ENCODE measurements around the gene TAX1BP3.

Gene TAX1BP3

DNA sequence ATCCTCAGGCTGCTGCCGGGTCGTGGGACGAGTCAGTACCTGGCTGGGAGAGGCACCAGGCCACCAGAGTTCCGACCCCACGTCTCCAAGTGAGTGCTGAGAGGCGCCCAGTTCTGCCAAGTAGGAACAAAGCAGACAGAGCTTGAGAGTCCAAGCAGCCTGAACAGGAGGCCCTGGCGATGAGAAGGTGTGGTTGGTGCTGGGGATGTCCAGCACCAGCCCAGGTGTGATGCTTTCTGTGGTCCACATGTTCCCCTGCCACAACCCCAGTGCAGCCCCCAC lies 10.8 kb downstream of the TAX1BP3 start:
- FAIRE-seq = no peak

DNA sequence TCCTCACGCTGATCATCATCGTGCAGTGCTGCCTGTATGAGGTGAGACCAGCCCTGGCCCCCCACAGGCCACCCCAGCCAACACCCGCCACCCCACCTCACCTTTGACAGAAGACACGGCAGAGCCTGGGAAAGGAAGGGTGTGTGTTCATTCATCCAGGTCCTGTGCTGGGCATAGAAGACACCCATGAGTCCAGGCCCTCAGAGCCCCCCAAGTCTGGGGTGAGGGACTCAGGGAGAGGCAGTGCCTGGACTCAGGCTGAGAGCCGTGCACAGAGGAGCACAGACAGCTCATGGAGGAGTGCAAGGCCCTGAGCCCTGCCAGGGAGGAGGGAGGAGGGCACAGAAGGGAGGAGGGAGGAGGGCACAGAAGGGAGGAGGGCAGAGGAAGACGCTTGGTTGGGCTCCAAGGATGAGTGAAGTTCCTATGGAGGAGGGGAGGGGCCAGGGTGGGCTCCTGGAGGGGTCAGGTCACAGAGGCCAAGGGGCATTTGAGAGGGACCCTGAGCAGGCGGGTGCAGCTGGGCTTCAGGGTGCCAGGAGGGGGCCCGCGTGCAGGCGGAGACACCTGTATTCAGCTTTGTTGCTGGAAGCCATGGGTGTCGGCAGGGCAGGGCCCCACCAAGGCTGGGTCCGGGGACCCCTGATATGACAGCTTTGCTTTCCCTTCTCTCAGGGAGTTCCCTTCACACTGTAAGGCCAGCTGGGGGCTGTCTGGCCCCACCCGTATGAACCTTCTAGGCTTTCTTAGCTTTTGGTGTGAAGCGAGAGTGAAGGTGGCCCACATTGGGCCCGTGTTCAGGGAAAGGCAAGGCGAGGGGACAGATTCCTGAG lies 11.4 kb downstream of the TAX1BP3 start:
- FAIRE-seq = no peak

DNA sequence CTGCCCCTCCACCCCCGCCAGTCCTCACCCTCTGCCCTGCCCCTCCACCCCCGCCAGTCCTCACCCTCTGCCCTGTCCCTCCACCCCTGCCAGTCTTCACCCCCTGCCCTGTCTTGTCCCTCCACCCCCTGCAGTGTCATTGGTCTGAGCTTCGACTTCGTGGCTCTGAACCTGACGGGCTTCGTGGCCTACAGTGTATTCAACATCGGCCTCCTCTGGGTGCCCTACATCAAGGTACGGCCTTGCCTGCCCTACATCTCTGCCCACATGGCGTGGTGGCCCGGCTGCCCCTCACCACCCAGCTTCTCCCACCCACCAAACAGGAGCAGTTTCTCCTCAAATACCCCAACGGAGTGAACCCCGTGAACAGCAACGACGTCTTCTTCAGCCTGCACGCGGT lies 12.0 kb downstream of the TAX1BP3 start:
- no peak for FAIRE-seq

DNA sequence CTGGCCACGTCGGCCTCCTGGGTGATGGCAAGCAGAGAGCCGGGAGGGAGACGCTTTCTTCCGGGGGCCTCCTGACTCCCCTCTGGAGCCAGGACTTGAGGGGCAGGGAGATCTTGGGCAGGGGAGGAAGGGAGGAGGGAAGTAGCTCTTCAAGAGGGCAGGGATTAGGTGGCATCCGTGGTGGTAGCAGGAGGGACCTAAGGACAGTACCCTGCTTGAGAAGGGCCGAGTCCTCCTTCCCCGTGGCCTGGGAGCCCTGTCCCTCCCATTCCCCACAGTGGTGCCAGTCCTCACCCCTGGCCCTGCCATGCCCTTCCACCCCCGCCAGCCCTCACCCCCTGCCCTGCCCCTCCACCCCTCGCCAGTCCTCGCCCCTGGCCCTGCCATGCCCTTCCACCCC lies 12.6 kb downstream of the TAX1BP3 start:
- FAIRE-seq = no peak

DNA sequence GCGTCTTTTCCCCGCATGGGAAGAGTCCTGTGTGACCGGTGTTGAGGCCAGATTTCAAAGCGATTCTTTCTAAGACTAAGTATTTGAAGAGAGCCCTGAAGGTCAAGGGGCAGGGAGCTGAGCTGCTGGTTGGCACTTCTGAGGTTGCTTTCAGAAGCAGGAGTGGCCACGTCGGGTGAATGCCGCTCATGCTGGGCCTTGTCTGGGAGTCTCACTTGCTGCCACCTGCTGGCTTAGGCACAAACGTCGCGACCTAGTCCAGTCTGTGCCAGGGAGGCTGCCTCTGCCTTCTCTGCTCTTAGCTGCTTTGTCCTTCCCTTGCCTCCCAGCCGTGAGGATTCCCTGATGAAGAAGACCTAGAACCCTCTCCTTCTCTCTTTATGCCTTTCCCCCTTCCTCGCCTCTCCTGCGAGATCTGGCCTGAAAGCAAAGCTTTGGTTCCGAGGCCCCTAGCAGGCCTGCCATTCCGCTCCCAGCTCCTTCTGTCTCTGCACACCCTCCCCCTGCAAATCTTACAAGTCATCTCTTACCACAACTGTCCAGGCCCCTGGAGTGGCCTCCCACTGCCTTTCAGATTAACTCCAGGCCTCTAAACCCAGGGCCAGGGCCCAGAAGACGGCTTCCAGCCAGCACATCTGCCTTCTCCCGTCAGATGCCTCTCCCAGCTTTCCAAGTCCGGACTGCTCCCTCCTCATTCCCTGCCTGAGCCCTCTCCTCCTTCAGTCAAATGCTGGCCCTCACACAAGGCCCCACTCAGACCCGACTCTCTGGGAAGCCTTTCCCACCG lies 20.4 kb downstream of the TAX1BP3 start:
- FAIRE-seq = no peak

DNA sequence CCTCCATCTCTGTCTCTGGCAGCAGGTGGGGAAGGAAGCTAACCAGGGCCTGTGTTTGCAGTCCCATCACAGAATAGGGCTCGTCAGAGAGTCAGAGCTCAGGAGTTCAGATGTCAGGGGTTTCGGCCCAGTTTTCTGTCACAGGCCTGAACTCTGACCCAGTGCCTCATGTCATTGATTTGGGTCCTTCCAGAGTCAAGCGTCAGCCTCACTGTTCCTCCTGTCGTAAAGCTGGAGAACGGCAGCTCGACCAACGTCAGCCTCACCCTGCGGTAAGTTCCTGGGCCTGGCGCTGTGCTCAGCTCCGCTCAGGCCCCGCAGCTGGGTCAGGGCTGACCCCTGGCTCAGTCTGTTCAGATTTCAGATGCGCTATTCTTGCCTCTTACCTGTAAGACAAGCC lies 21.1 kb downstream of the TAX1BP3 start:
- FAIRE-seq = no peak

DNA sequence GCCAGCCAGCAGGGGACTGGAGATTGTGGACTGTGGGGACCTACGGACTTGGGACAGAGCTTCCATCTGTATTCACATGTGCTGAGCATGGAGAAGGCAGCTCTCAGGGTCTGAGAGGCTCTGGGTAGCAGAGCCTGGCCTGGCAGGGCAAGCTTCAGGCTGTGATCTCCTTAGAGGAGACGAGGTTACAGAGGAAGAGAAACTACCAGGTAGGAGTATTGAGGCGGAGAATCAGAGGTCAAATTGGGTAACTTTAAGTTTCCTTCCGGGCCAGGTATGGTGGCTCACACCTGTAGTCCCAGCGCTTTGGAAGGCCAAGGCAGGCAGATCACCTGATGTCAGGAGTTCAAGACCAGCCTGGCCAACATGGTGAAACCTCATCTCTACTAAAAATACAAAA lies 23.1 kb downstream of the TAX1BP3 start:
- FAIRE-seq = no peak

DNA sequence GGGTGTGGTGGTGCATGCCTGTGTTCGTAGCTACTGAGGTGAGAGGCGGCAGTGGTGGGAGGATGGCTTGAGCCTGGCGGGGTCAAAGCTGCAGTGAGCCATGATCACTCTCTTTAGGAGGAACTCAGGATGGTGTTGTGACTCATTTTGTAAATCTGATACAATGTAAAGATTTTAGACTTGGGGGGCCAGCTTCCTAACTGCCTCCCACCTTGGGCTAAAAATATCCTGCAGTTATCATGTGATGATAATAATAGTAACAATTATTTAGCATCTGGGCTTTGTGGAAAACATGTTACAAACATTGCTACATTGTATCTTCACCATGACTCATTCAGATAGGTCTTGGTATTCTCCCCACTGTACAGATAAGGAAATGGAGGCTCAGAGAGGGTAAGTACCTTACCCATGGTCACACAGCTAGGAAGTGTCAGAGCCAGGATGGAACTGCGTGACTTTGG lies 24.5 kb downstream of the TAX1BP3 start:
- no peak for FAIRE-seq

DNA sequence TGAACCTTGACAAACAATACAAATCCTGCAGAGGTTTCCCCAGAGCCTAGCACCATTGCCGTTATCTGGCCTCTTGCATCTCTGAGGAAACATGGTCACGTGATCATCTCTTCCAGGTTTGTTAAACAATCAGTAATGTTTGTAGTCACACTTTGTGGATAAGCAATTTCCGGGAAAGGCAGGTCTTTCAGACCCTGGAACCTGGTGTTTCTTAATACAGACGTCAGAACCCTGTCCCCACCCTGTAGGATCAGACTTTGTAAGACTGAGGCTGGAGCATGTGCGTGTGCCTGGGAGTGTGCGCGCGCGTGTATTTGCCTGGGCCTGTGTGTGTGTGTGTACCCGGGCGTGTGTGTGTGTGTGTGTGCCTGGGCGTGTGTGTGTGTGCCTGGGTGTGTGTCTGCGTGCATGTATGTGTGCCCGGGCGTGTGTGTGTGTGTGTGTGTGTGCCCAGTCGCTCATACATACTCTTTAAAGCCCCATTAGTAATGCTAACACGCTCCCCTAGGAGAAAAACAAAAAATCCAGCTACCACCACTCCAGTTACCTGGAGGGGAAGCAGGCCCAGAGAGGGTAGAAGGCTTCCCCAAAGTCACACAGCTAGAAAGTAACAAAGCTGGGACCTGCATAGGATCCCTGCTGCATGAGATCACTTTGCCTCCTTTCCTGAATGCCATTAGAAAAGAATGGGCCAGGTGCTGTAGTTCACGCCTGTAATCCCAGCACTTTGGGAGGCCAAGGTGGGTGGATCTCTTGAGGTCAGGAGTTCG lies 26.5 kb downstream of the TAX1BP3 start:
- FAIRE-seq = no peak

DNA sequence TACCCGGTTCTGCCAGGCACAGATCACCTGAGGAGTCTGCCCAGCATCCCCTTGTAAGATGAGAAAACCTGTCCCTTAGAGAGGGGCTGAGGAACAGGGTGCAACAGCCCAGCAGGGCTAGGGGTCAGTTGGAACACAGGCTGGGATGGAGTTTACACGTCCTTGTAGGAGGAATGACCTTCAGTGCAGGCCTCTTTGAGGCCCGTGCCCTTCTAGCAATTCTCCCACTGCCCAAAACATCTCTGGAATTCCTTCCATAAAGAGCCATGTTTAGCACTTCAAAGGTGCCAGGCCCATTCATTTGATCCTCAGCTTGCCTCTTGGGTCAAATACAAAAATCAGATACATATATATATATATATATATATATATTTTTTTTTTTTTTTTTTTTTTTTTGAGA lies 27.4 kb downstream of the TAX1BP3 start:
- FAIRE-seq = no peak

DNA sequence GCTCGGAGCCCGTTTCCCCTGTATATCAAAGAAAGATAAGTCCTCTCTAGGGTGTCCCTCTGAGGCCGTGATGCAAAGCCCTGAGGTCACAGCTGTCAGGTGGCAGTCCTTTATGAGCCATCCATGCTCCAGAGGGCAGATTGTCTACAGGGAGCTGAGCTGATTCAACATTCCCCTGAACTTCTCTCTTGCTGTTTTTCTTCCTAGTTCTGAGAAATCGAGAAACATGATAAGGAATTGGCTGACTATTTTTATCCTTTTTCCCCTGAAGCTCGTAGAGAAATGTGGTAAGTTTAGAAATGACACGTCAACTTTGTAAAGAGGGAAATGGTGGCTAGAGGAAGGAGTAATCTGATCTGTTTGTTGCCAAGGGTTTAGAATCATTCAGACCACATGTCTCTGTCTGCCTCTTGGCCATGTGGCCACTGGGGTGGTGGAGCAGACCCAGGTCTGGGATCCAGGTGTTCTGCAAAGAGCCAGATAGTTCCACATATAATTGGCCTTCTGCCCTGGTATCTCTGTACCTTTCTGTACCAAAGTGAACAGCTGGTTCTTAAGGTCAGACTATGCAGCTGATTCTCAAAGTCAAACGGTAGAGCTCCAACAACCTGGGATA lies 28.3 kb downstream of the TAX1BP3 start:
- no peak for FAIRE-seq

DNA sequence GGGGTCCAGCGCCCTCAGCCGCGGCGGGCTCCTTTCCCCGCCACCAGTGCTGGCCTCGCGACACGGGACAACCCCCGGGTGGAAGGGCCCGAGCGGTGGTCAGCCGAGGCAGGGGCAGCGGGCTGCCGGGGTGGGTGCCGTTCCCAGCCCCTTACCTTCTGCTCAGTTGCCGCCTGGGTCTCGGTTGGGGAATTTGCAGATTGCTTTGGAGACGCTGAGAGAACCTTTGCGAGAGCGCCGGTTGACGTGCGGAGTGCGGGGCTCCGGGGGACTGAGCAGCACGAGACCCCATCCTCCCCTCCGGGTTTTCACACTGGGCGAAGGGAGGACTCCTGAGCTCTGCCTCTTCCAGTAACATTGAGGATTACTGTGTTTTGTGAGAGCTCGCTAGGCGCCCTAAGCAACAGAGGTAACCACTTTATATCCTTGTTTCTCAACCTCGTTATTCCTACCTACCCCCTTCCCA lies 31.4 kb downstream of the TAX1BP3 start:
- FAIRE-seq = no peak

DNA sequence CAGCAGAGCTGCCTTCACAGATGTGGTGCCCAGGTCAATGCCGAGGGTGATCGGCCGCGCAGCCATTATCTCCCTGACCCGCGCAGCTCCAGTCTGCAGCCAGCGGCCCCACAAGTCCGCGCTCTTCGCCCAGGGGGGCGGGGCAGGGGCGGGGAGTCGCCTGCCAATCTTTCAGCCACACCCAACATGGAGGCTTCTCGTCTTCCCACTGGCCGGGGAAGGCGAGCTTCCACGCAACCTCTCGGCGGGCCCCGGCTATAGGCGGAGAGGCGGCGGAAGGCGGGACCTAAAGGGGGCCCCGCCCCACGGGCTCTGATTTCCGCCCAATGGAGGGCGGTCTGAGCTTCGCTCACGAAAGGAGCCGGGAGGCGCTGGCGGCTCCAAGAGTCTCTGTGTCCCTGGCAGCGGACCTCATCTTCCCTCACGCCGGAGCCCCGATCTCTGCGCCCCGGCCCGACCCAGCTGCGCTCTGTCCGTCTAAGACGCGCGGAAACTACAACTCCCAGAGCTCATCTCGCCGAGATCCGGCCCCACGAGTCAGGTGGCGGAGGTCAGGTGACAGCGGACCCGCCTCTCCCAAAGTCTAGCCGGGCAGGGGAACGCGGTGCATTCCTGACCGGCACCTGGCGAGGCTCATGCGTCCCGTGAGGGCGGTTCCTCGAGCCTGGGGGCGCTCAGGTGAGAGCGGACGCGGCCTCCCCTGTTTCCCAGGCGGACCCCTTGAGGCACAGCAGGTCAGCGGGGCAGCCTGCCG lies 32.0 kb downstream of the TAX1BP3 start, which contains the start of the genes CTNS and SHPK:
CTNS (plus strand) TSS at position 607 of the 754 bp plus-strand sequence. CDS start 3,447 bp downstream, outside the sequence.
SHPK (minus strand) TSS at position 97 of the 754 bp plus-strand sequence; CDS start at position 66, 31 bp downstream.
- FAIRE-seq = no peak

DNA sequence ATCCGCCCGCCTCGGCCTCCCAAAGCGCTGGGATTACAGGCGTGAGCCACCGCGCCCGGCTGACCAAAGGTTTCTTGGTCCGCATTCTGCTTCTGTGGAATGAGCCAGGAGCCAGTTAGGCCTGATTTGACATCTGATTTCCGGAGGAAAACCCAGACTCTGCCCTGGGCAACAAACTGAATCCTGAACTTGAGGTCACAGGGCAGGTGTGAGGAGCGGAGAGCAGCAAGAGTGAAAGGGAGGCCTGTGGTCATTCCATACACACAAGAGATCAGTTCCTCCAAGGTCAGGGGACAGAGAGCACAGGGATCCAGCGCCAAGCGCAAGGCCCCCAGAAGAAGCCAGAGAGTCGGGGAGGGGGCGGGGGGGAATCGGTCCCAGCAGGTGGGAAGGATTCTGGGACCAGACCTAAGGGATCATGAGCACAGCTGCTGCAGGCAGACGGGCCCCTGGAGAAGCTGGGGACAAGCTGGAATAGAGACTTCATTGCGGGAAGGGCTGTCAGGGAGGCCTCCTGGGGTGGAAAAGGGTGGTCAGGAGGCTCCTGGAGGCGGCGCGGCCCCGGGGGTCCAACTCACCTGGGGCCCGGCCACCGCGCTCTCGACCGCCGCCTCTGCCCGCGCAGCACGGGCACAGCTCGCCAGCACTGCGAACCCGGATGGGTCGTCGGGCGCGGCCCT lies 32.8 kb downstream of the TAX1BP3 start:
- no peak for FAIRE-seq

DNA sequence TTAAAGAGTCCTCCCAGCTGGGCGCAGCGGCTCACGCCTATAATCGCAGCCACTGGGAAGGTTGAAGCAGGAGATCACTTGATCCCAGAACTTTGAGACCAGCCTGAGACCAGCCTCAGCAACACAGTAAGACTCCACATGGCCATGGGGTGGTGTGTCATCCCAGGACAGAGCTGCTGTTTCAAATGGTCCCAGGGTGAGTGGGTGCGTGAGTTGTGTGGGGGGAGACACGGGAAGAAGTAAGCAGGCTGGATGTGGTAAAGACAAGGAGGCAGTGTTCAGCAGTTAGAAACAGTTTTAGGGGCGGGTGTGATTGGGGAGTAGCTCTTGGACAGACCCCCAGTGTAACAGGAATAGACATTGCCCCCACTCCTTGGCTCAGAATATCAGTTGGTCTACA lies 36.1 kb downstream of the TAX1BP3 start:
- FAIRE-seq = no peak

DNA sequence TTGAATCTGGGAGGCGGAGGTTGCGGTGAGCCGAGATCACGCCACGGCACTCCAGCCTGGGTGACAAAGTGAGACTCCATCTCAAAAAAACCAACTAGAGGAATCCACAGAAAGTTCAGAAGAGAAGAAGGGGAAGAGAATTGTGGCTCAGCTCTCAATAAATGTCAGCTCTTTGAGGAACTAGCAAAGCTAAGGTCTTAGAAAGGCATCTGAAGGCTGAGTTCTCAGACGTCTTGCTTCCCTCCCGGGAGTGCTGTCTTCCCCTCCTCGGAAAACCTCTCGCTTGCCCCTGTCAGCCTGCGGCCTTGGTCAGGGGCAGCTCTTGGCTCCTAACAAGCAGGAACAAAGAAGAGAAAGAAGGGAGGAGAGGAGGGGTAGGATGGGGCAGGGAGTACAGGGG lies 37.6 kb downstream of the TAX1BP3 start:
- FAIRE-seq = no peak

DNA sequence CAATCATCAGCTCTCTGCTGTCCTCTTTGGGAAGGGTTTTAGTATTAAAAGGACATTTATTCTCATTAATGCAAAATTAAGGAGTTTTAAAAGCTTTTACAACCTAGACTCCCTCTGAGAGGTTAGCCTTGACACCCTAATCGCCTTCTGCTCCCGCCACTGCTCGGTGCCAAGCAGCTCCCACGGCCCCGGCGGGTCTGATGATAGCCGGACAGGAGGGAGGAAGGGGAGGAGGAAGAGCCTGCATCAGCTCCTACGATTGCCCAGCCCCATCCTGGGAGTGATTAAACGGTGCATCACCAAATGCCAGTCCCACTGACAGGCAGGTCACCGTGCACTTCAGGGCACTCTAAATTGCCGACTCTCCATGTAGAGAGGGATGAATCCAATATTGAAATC lies 40.6 kb downstream of the TAX1BP3 start:
- no peak for FAIRE-seq

DNA sequence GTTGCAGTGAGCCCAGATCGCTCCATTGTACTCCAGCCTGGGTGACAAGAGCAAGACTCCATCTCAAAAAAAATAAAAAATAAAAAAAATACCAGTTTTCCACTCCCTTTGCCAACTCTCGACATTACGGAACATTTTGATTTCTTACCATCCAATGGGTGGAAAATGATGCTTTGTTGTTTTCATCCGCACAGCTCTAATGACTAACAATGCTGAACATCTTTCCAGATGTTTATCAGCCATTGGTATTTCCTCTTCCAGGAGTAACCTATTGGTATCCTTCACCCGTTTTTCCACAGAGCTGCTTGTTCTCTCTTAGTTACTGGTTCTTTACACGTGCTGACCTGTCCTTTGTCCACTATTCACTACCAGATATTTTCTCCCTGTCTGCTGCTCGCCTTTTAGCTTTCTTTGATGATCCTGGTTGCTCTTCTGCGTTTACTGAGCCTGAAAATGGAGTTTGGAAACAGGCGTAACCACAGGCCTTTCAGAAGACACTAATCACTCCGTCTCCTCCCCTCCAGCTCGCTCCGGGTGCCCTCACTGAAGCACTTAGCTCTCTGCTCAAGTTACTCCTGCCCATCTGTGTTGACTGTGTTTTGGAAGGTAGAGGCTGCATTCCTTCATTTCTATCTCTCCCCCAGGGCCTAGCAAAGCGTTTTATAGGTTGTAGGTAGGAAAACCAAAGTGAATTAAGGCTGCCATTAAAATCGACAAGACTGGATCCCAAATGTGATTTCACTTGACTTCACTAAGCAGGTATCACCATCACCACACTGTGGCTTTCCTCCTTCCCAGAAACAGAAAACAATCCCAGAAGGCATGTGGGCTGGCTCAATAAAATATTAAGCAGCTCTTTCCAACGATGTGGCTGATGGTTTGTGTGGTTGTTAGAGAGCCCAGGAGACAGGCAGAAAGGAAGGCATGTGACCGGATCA lies 41.3 kb downstream of the TAX1BP3 start:
- no peak for FAIRE-seq

DNA sequence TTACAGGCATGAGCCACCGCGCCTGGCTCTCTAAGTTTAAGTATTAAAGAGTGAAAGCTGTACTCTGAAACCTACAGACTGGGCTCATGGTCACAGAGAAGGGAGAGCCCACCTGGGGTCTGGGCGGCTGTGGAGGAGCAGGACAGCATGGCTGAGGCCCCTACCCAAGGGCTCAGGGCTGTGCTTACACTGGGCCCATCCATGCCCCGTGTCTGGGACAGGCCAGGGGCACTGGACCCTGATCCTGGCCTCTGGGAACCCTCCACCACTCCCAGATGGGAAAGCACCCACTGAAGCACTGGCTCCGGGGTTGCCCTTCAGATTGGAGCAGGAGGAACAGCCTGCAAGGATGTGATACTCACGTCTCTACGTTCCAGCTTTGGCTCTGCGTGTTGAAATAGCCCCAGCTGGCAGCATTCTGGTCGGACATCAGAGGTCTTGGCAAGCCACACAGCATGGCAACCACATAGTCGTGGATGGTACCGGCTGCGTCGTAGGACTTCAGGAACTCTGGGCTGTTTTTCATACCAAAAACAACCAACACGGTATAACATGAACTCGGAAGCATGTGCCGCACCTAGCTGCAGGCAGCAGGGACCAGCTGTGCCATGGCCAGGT lies 45.3 kb downstream of the TAX1BP3 start:
- FAIRE-seq = no peak
